Parathyroid adenoma (tissue), 2 donors: ENCODE results near the gene UACA.

Source experiments
- H2AFZ ChIP-seq: fragments of 300-600 bp; sonication (generic); one replicate; pipeline ENCODE4 v1.7.0; 2017; ENCODE audit warnings: antibody characterized with exemption, mild to moderate bottlenecking
- H3K27ac ChIP-seq: fragments of 300-600 bp; sonication (generic); one replicate; pipeline ENCODE4 v1.7.0; 2017
- H3K27me3 ChIP-seq: fragments of 300-600 bp; sonication (generic); one replicate; pipeline ENCODE4 v1.7.0; 2017; ENCODE audit warnings: low read length; ENCODE audit not compliant: control insufficient read depth, insufficient read depth
- H3K36me3 ChIP-seq: fragments of 300-600 bp; sonication (generic); one replicate; pipeline ENCODE4 v1.7.0; 2017; ENCODE audit warnings: low read length; ENCODE audit not compliant: control insufficient read depth, insufficient read depth
- H3K4me1 ChIP-seq: fragments of 300-600 bp; sonication (generic); one replicate; pipeline ENCODE4 v1.7.0; 2017; ENCODE audit warnings: control low read depth
- H3K4me2 ChIP-seq: fragments of 300-600 bp; sonication (generic); one replicate; pipeline ENCODE4 v1.7.0; 2017; ENCODE audit warnings: low read length
- H3K4me3 ChIP-seq: fragments of 300-600 bp; sonication (generic); one replicate; pipeline ENCODE4 v1.7.0; 2017; ENCODE audit warnings: low read depth, low read length
- H3K79me2 ChIP-seq: fragments of 300-600 bp; sonication (generic); one replicate; pipeline ENCODE4 v1.7.0; 2017; ENCODE audit warnings: control low read depth
- H3K9ac ChIP-seq: fragments of 300-600 bp; sonication (generic); one replicate; pipeline ENCODE4 v1.7.0; 2017; ENCODE audit warnings: mild to moderate bottlenecking
- H3K9me3 ChIP-seq: fragments of 300-600 bp; sonication (generic); one replicate; pipeline ENCODE4 v1.7.0; 2017; ENCODE audit warnings: low read length; ENCODE audit not compliant: control insufficient read depth
- CTCF ChIP-seq: fragments of 300-600 bp; sonication (generic); IDR thresholded peaks from one replicate; pipeline ENCODE4 v1.7.0; 2017; ENCODE audit warnings: antibody characterized with exemption, mild to moderate bottlenecking
- donor health status: primary hyperparathyroidism.

UACA gene

GRCh38 chr15:70783610-70784022 lies 20.3 kb upstream of the UACA start:
- Histone ChIP-seq H3K36me3 (no peaks in the 10 kb centered on the region), H3K4me1 (no peaks in the 10 kb centered on the region), H3K4me3 (no peak overlapping the region), H3K27me3 (no peaks in the 10 kb centered on the region), H3K79me2 (no peaks in the 10 kb centered on the region), H3K27ac (no peak overlapping the region), H3K9ac (no peak overlapping the region), H2AFZ (no peak overlapping the region), H3K4me2 (no peak overlapping the region), H3K9me3 (no peaks in the 10 kb centered on the region)
- TF ChIP-seq CTCF, result no peak

- H2AFZ ChIP-seq, result no peak overlapping the region
- H3K9ac ChIP-seq, result no peak overlapping the region
- H3K9me3 ChIP-seq, result no peaks in the 10 kb centered on the region
- H3K79me2 ChIP-seq, result no peaks in the 10 kb centered on the region
- H3K27ac ChIP-seq, result no peak overlapping the region
- H3K27me3 ChIP-seq, result no peaks in the 10 kb centered on the region
- no peak for TF ChIP-seq CTCF
- no peak overlapping the region for H3K4me3 ChIP-seq
- no peak overlapping the region for H3K4me2 ChIP-seq
- no peaks in the 10 kb centered on the region for H3K36me3 ChIP-seq
- no peaks in the 10 kb centered on the region for H3K4me1 ChIP-seq
Measured at GRCh38 chr15:70783041-70783440, 19.7 kb upstream of the UACA start.

GRCh38 chr15:70781236-70781635 lies 17.9 kb upstream of the UACA start:
- H3K4me1 ChIP-seq, result no peaks in the 10 kb centered on the region
- no peak overlapping the region for H3K27ac ChIP-seq
- no peak overlapping the region for H3K4me2 ChIP-seq
- H3K9ac ChIP-seq, result no peak overlapping the region
- H3K4me3 ChIP-seq, result no peak overlapping the region
- no peaks in the 10 kb centered on the region for H3K9me3 ChIP-seq
- no peak overlapping the region for H2AFZ ChIP-seq
- TF ChIP-seq CTCF, result no peak
- no peaks in the 10 kb centered on the region for H3K79me2 ChIP-seq
- H3K27me3 ChIP-seq, result no peaks in the 10 kb centered on the region
- H3K36me3 ChIP-seq, result no peaks in the 10 kb centered on the region

GRCh38 chr15:70778258-70779076 lies 15.1 kb upstream of the UACA start:
- TF ChIP-seq CTCF, result no peak
- no peaks in the 10 kb centered on the region for H3K36me3 ChIP-seq

More at GRCh38 chr15:70778258-70779076, 15.1 kb upstream of the UACA start:
- Histone ChIP-seq H3K4me2 (no peak overlapping the region), H3K79me2 (no peaks in the 10 kb centered on the region), H3K27ac (no peak overlapping the region), H2AFZ (no peak overlapping the region), H3K27me3 (no peaks in the 10 kb centered on the region), H3K4me3 (no peak overlapping the region), H3K9me3 (no peaks in the 10 kb centered on the region), H3K9ac (no peak overlapping the region), H3K4me1 (no peaks in the 10 kb centered on the region)
